Esophagus squamous epithelium (tissue), 4 donors: ENCODE data around the gene DMRTB1.

Experiments
- POLR2A ChIP-seq, 4 donors: fragments of 450-650 bp; IDR thresholded peaks; one replicate each; pipeline ENCODE4 v1.6.1; 2017; ENCODE audit warnings: antibody characterized with exemption in 4 of 4, mild to moderate bottlenecking in 4 of 4, moderate library complexity in 3 of 4
- TF ChIP-seq, protein P1 (sequence below), 6 experiments: fragments of 450-650 bp in 4 of 6; fragments of 200-600 bp in 2 of 6; sonication (generic) in 2 of 6; IDR thresholded peaks; one replicate each; pipeline ENCODE4 v1.5.1; 2016 to 2019; ENCODE audit warnings: antibody characterized with exemption in 6 of 6, mild to moderate bottlenecking in 4 of 6, moderate library complexity in 4 of 6

DNA sequence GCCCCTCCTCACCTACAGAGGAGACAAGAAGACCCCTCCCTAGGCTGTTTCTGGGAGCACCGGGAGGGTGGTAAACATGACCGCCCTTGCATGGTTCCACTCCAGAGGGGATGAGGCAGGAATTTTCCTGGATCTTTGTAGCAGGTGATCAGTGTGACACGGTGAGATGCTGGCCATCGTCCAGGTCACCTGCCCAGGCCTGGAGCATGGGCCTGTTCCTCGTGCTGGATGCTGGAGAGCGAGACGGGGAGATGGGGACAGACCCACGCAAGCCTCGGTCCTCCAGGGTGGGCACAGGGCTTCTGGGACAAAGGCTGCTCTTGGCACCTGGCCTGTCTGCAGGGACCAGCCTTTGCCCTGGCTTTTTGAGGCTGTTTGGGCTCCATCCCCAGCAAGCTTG, 46.2 kb downstream of the DMRTB1 start:
- no peak for TF ChIP-seq POLR2A (IDR thresholded peaks at IDR 0.05)
- TF ChIP-seq, protein P1, sequence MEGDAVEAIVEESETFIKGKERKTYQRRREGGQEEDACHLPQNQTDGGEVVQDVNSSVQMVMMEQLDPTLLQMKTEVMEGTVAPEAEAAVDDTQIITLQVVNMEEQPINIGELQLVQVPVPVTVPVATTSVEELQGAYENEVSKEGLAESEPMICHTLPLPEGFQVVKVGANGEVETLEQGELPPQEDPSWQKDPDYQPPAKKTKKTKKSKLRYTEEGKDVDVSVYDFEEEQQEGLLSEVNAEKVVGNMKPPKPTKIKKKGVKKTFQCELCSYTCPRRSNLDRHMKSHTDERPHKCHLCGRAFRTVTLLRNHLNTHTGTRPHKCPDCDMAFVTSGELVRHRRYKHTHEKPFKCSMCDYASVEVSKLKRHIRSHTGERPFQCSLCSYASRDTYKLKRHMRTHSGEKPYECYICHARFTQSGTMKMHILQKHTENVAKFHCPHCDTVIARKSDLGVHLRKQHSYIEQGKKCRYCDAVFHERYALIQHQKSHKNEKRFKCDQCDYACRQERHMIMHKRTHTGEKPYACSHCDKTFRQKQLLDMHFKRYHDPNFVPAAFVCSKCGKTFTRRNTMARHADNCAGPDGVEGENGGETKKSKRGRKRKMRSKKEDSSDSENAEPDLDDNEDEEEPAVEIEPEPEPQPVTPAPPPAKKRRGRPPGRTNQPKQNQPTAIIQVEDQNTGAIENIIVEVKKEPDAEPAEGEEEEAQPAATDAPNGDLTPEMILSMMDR (IDR thresholded peaks at IDR 0.05): no peak
